ENCODE measurements around the gene CHMP3. TPM values are rescaled to one million over a fixed set of nuclear protein-coding genes. Genes with fewer than 3 reads are reported as not detected.

Gene CHMP3
- polyA plus RNA-seq, 6 donors from 2014 or later: 61.6 to 107 (median 96.4) TPM

- H3K4me3 Mint-ChIP-seq: no peak overlapping the region
- H3K27ac Mint-ChIP-seq: peak overlapping the region in 2 of 6 donors; percentile 6 to 43
- peaks cover 38 to 48% of the 10 kb centered on the region in 2 donors for H3K36me3 Mint-ChIP-seq
- DNase-seq (no peak), ATAC-seq (ENCODE audit: low read depth in 2 of 2) (no peak)
- H3K27me3 Mint-ChIP-seq: no peaks in the 10 kb centered on the region
- peaks cover 0 to 29% (median 23%) of the 10 kb centered on the region in 3 donors for H3K4me1 Mint-ChIP-seq
- peaks cover 0 to 2% (median 0%) of the 10 kb centered on the region in 7 donors for H3K9me3 Mint-ChIP-seq
Measured at GRCh38 chr2:86490245-86490644, 73.0 kb downstream of the CHMP3 start.

- H3K4me3 Mint-ChIP-seq: no peak overlapping the region
- peaks cover 42 to 48% of the 10 kb centered on the region in 2 donors for H3K36me3 Mint-ChIP-seq
- ATAC-seq (ENCODE audit: low read depth in 2 of 2) (no peak), DNase-seq (no peak)
- peak overlapping the region in 3 of 6 donors; percentile 6 to 73 (median 25) for H3K27ac Mint-ChIP-seq
- H3K9me3 Mint-ChIP-seq: no peaks in the 10 kb centered on the region
- peaks cover 0 to 24% (median 15%) of the 10 kb centered on the region in 3 donors for H3K4me1 Mint-ChIP-seq
- no peaks in the 10 kb centered on the region for H3K27me3 Mint-ChIP-seq
Measured at GRCh38 chr2:86489542-86489941, 73.7 kb downstream of the CHMP3 start.

- Mint-ChIP-seq H3K27ac (peak overlapping the region in 4 of 6 donors; percentile 6 to 95 (median 43)), H3K4me3 (peak overlapping the region in 1 of 8 donors; percentile 57), H3K27me3 (no peaks in the 10 kb centered on the region), H3K9me3 (no peaks in the 10 kb centered on the region), H3K36me3 (peaks cover 41 to 50% of the 10 kb centered on the region in 2 donors), H3K4me1 (peaks cover 0 to 16% (median 8%) of the 10 kb centered on the region in 3 donors)
- DNase-seq (no peak), ATAC-seq (ENCODE audit: low read depth in 2 of 2) (no peak)
Measured at GRCh38 chr2:86488561-86489250, 74.5 kb downstream of the CHMP3 start.

GRCh38 chr2:86487062-86487461, 76.2 kb downstream of the CHMP3 start:
- Mint-ChIP-seq H3K36me3 (peaks cover 38 to 57% of the 10 kb centered on the region in 2 donors), H3K9me3 (no peaks in the 10 kb centered on the region), H3K4me3 (no peak overlapping the region), H3K27ac (peak overlapping the region in 3 of 6 donors; percentile 3 to 63 (median 12)), H3K27me3 (no peaks in the 10 kb centered on the region), H3K4me1 (peaks cover 0 to 9% (median 0%) of the 10 kb centered on the region in 3 donors)
- DNase-seq (no peak), ATAC-seq (ENCODE audit: low read depth in 2 of 2) (no peak)

- peaks cover 39 to 61% of the 10 kb centered on the region in 2 donors for H3K36me3 Mint-ChIP-seq
- no peaks in the 10 kb centered on the region for H3K4me1 Mint-ChIP-seq
- no peaks in the 10 kb centered on the region for H3K27me3 Mint-ChIP-seq
- H3K4me3 Mint-ChIP-seq: no peak overlapping the region
- no peak for DNase-seq
- no peaks in the 10 kb centered on the region for H3K9me3 Mint-ChIP-seq
- H3K27ac Mint-ChIP-seq: peak overlapping the region in 1 of 6 donors; percentile 65
- no peak for ATAC-seq (ENCODE audit: low read depth in 2 of 2)
Measured at GRCh38 chr2:86485802-86486201, 77.4 kb downstream of the CHMP3 start.

GRCh38 chr2:86485103-86485502, 78.1 kb downstream of the CHMP3 start:
- Mint-ChIP-seq H3K36me3 (peaks cover 43 to 60% of the 10 kb centered on the region in 2 donors), H3K4me1 (peaks cover 0 to 2% (median 0%) of the 10 kb centered on the region in 3 donors), H3K27me3 (no peaks in the 10 kb centered on the region), H3K9me3 (no peaks in the 10 kb centered on the region), H3K4me3 (no peak overlapping the region), H3K27ac (peak overlapping the region in 1 of 6 donors; percentile 4)
- no peak for ATAC-seq (ENCODE audit: low read depth in 2 of 2)
- no peak for DNase-seq

- Mint-ChIP-seq H3K4me3 (no peak overlapping the region), H3K27ac (peak overlapping the region in 3 of 6 donors; percentile 4 to 76 (median 7)), H3K36me3 (peaks cover 43 to 60% of the 10 kb centered on the region in 2 donors), H3K4me1 (peaks cover 0 to 3% (median 0%) of the 10 kb centered on the region in 3 donors), H3K27me3 (no peaks in the 10 kb centered on the region), H3K9me3 (no peaks in the 10 kb centered on the region)
- ATAC-seq (ENCODE audit: low read depth in 2 of 2) (no peak), DNase-seq (no peak)
Measured at GRCh38 chr2:86484385-86484784, 78.9 kb downstream of the CHMP3 start.

GRCh38 chr2:86482034-86482433, 81.2 kb downstream of the CHMP3 start:
- peaks cover 56 to 70% of the 10 kb centered on the region in 2 donors for H3K36me3 Mint-ChIP-seq
- H3K9me3 Mint-ChIP-seq: no peaks in the 10 kb centered on the region
- H3K27ac Mint-ChIP-seq: peak overlapping the region in 3 of 6 donors; percentile 28 to 61 (median 36)
- H3K4me1 Mint-ChIP-seq: peaks cover 0 to 3% (median 0%) of the 10 kb centered on the region in 3 donors
- ATAC-seq (ENCODE audit: low read depth in 2 of 2) (no peak), DNase-seq (no peak)
- H3K4me3 Mint-ChIP-seq: no peak overlapping the region
- no peaks in the 10 kb centered on the region for H3K27me3 Mint-ChIP-seq

GRCh38 chr2:86480105-86480504, 83.1 kb downstream of the CHMP3 start:
- peak overlapping the region in 1 of 8 donors; percentile 6 for H3K4me3 Mint-ChIP-seq
- H3K27ac Mint-ChIP-seq: peak overlapping the region in 1 of 6 donors; percentile 58
- H3K27me3 Mint-ChIP-seq: no peaks in the 10 kb centered on the region
- DNase-seq (no peak), ATAC-seq (ENCODE audit: low read depth in 2 of 2) (no peak)
- H3K36me3 Mint-ChIP-seq: peaks cover 54 to 63% of the 10 kb centered on the region in 2 donors
- peaks cover 0 to 5% (median 3%) of the 10 kb centered on the region in 3 donors for H3K4me1 Mint-ChIP-seq
- no peaks in the 10 kb centered on the region for H3K9me3 Mint-ChIP-seq

- DNase-seq: no peak
- Mint-ChIP-seq H3K27me3 (no peaks in the 10 kb centered on the region), H3K4me3 (no peak overlapping the region), H3K27ac (peak overlapping the region in 2 of 6 donors; percentile 63 to 83), H3K9me3 (no peaks in the 10 kb centered on the region), H3K4me1 (peaks cover 0 to 6% (median 5%) of the 10 kb centered on the region in 3 donors), H3K36me3 (peaks cover 49 to 52% of the 10 kb centered on the region in 2 donors)
- ATAC-seq (ENCODE audit: low read depth in 2 of 2): no peak
Measured at GRCh38 chr2:86477349-86477748, 85.9 kb downstream of the CHMP3 start.

- H3K27me3 Mint-ChIP-seq: no peaks in the 10 kb centered on the region
- peaks cover 48 to 49% of the 10 kb centered on the region in 2 donors for H3K36me3 Mint-ChIP-seq
- H3K4me1 Mint-ChIP-seq: peaks cover 0 to 6% (median 5%) of the 10 kb centered on the region in 3 donors
- no peak overlapping the region for H3K4me3 Mint-ChIP-seq
- ATAC-seq (ENCODE audit: low read depth in 2 of 2) (no peak), DNase-seq (no peak)
- H3K27ac Mint-ChIP-seq: no peak overlapping the region
- H3K9me3 Mint-ChIP-seq: no peaks in the 10 kb centered on the region
Measured at GRCh38 chr2:86476918-86477317, 86.3 kb downstream of the CHMP3 start.

- Mint-ChIP-seq H3K27me3 (no peaks in the 10 kb centered on the region), H3K9me3 (no peaks in the 10 kb centered on the region), H3K36me3 (peaks cover 43 to 49% of the 10 kb centered on the region in 2 donors), H3K4me3 (no peak overlapping the region), H3K27ac (peak overlapping the region in 1 of 6 donors; percentile 30), H3K4me1 (peaks cover 0 to 6% (median 5%) of the 10 kb centered on the region in 3 donors)
- ATAC-seq (ENCODE audit: low read depth in 2 of 2) (no peak), DNase-seq (no peak)
Measured at GRCh38 chr2:86476092-86476491, 87.2 kb downstream of the CHMP3 start.

GRCh38 chr2:86471637-86472036, 91.6 kb downstream of the CHMP3 start:
- no peak overlapping the region for H3K27ac Mint-ChIP-seq
- ATAC-seq (ENCODE audit: low read depth in 2 of 2) (no peak), DNase-seq (no peak)
- H3K36me3 Mint-ChIP-seq: peaks cover 8 to 35% of the 10 kb centered on the region in 2 donors
- peaks cover 0 to 7% (median 5%) of the 10 kb centered on the region in 3 donors for H3K4me1 Mint-ChIP-seq
- no peaks in the 10 kb centered on the region for H3K27me3 Mint-ChIP-seq
- H3K9me3 Mint-ChIP-seq: no peaks in the 10 kb centered on the region
- H3K4me3 Mint-ChIP-seq: no peak overlapping the region

- H3K27me3 Mint-ChIP-seq: no peaks in the 10 kb centered on the region
- DNase-seq (no peak), ATAC-seq (ENCODE audit: low read depth in 2 of 2) (no peak)
- no peaks in the 10 kb centered on the region for H3K9me3 Mint-ChIP-seq
- peak overlapping the region in 1 of 6 donors; percentile 32 for H3K27ac Mint-ChIP-seq
- peaks cover 8 to 30% of the 10 kb centered on the region in 2 donors for H3K36me3 Mint-ChIP-seq
- H3K4me3 Mint-ChIP-seq: no peak overlapping the region
- peaks cover 0 to 7% (median 0%) of the 10 kb centered on the region in 3 donors for H3K4me1 Mint-ChIP-seq
Measured at GRCh38 chr2:86470890-86471289, 92.4 kb downstream of the CHMP3 start.

Data from naive B cell (primary cell).